ENCODE measurements around the gene DENND1A.

The DENND1A gene

DNA sequence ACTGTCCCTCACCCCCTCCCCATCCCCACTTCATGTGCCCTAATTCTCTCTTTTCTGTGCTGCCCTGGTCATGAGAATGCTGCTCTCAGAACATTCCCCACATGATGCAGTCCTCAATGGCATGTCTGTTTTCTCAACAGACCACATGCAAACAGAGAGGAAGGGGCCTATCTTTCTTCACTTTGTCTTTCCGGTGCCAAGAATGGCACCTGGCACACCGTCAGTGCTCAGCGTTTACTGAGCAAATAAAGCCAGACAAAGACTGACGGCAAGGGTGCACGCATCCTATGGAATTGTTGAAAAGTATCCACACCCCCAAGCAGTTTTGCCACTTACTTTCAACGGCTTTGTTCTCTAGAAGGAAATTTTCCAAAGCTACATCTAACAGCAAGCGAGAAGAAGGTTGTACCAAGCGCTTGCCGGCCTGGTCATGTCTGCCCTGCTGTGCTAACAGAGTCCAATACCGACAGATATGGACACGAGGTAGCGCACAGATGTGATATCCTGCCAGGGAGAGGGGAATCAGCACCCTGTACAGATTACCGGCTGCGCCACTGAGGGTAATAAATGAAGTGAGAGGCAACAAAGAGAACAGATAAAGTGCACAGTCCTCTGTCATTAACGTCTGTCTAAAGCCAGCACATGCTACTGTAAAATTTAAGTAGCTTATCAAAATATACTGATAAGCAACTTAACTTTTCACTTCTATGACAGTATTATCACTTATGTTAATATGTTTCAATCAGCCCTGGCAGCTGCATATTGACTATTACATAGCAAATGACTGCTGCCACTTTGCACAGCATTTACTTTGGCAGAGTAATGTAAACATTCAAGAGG is 251.7 kb downstream of the DENND1A start:
- DNase-seq = no peak

DNA sequence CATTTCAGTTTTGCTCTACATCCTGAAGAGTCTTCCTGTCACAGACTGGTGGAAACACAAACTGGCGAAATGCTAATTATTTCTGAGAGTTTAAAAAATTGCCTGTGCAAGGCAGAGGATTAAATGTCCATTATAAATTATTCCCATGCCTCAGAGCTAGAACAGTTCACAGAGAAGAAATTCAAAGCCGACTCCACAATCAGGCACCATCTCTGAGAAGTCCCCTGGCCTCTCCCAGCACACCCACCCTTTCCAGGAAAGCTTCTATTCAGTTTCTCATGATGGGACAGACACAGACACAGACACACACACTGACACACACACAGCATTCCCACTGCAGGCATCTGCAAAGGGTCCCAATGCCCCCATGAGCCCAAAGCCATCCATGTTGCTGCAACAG is 253.1 kb downstream of the DENND1A start:
- DNase-seq = no peak

DNA sequence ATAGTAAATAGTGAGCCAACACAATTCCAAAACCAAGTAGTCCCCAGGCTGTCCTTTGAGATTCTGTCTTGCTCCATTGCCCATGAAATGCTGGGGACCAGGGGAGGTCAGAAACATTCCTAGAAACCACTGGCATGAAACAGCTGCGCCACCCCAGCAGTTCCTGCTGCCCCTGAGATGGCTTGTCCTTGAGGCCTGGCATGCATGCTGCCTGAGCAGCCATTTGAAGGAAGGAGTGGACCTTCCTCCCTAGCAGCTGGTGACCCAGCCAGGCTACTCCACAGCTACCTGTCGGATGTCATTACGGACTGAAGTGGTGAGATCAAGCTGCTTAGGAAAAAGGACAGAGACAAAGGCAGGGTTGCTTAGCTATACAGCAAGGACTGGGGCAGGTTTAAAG is 260.6 kb downstream of the DENND1A start:
- no peak for DNase-seq

- DNase-seq = no peak
Observed at GRCh38 chr9:123663529-123663928, 266.4 kb downstream of the DENND1A start.

- no peak for DNase-seq
Observed at GRCh38 chr9:123662057-123662776, 267.7 kb downstream of the DENND1A start.

- DNase-seq = no peak
Observed at GRCh38 chr9:123660691-123661466, 269.0 kb downstream of the DENND1A start.

- DNase-seq = no peak
Observed at GRCh38 chr9:123659358-123659757, 270.6 kb downstream of the DENND1A start.

DNA sequence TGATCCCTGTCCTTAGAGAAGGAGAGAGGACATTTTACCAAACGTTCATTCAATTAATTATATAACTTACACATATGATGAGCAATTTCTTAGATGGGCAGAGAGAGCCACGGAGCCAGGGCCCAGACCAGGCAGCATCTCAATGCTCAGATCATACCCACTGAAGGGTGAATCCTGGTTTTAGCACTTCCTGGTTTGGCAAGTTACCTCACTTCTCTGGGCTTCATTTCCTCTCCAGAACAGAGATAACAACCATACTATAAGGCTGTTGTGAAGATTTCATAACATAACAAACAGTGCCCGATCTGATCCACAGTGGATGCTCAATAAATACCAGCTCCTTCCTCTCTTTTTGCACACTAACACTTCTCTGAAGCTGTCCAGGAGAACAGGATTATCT is 271.1 kb downstream of the DENND1A start:
- no peak for DNase-seq

- DNase-seq = no peak
Observed at GRCh38 chr9:123657941-123658340, 272.0 kb downstream of the DENND1A start.

DNA sequence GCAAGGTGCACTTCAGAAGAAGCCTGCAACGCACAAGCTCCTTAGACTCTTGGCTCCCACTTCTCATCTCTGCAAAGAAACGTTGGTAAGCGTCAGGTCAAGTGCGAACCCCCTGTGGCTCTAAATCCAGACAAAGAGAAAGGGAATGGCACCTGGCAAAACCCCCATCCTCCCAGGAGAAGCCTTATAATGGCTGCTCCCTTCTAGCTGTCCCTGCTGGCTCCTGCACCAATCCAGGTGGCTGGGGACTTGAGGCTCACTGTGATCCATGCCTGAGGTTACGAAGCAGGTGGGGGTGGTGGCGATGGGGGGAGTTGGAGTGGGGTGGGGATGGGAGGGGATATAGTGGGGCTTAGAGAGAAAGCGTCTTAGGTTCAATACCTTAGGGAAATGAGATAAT is 272.8 kb downstream of the DENND1A start:
- DNase-seq = no peak

DNA sequence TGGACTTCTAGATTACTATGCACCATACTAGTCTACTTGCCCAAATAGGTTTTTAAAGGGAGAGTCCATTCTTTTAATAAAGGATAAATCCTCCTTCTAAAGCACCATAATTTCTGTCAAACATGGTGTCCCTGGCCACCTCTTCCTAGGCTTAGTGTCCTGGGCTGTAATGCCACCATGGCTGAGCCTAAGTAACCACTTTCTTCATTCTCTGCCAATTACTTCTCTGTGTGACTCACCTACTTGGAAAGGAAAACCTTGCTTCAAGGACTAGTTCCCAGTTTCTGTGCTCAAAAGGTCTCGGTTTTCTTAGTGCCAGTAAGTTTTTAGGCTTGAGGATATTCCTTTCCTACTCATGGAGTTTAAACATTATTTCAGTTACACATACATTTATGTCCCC is 273.4 kb downstream of the DENND1A start:
- no peak for DNase-seq

DNA sequence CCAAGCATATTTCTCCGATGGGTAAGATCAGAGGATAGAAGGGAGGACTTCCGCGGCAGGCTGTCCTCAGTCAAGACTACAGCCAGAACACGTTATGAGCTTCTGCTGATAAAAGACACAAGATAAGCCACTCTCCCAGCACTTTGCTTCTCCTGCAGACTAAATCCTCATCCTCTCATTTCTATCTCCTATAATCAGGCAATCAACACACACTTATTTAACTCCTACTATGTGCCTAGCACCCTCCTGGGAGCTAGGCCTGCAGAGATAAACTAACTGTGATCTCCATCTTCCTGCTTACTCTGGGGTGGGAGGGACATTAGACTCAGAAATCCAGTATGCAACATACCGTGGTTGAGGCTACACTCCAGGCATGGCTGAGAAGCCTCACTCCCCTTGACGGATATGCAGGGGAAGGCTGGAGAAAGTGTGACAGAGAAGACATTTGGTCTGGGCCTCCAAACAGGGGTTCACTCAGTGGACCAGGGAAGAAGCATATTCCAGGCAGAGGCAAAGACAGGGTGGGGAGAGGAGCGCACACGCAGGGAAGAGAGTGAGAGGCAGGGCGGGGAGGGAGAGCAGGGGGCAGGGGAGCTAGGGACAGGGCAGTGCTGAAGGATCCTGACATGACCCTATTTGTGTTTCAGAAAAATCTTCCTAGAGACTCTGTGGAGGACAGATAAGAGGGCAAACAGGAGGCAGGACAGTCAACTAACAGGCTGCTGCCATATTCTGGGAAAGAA is 274.1 kb downstream of the DENND1A start:
- DNase-seq = no peak

GRCh38 chr9:123654994-123655637 is 274.8 kb downstream of the DENND1A start:
- no peak for DNase-seq

DNA sequence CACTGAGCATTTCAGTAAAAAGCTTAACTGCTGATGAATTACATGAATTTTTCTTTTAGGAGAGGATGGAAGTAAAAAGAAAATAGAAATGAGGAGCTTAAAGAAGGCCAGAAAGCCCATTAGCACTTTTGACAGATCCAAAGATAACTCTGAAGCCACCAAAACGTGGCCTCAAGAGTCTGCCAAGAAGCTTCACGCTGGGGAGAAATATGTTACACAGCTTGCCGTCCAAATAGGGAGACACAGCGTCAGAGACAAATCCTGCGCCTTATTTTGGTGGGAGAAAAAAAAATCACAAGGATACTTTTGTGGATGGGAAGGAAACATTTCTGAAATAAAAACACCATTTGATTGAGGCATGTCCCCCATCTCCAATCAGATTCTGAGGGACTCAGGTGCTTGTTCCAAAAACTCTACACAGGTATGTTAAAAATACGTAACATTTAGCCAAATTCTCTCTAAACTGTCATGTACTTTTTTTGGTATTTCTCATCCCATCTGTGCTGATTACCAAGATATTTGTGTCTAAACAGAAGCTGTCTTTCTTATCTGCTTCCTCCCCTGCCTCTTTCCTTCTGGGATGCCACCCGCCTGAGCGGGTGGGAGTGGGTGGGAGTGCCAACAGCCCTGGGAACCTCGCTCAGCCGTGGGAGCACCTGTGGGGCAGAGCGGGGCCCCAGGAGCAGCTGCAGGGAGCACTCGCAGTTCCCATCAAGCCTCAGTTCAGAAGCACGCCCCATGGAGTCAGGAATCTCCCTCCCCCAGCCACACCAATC is 275.5 kb downstream of the DENND1A start:
- DNase-seq = no peak

GRCh38 chr9:123652416-123652815 is 277.5 kb downstream of the DENND1A start:
- no peak for DNase-seq

- DNase-seq = no peak
Observed at GRCh38 chr9:123651871-123652270, 278.1 kb downstream of the DENND1A start.

- DNase-seq = no peak
Observed at GRCh38 chr9:123651273-123651672, 278.7 kb downstream of the DENND1A start.

GRCh38 chr9:123649909-123650308 is 280.0 kb downstream of the DENND1A start:
- DNase-seq = no peak

DNA sequence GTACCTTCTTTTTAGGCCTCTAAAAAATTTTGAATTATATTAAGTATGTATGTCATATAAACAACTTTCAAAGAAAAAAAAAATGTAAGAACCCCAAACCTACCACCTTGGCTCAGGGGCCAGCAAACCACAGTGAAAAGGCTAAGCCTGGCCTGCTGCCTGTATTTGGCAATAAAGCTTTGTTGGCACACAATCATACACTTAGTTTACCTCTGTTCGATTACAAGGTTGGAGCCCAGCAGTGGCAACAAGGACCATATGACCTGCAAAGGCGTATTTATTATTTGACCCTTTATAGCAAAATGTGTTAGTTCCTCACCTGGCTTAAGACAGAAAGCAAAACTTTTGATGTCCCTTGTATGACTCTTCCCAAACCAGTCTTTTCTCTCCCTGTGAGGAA is 282.8 kb downstream of the DENND1A start:
- DNase-seq = no peak

- DNase-seq = no peak
Observed at GRCh38 chr9:123645762-123646161, 284.2 kb downstream of the DENND1A start.

DNA sequence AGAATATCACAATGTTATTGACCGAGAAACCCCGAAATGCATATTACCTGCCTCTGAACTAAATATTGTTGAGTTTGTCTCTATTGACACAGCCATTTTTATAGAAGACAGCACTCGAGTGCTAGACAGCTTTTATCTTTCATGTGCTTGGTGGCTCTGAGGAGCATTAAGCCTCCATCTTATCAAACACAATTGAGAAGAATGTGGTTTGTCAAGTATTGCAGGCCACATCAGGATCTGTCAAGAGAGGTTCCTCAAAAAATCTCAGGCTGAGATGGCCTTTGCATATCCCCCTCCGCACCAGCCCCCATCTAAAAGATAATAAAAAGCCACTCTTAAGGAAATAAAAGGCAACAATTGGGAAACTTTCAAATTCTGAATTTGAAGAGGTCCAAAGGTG is 284.8 kb downstream of the DENND1A start:
- DNase-seq = no peak

GRCh38 chr9:123643518-123643917 is 286.4 kb downstream of the DENND1A start:
- DNase-seq = no peak
